NCI-H226 (cell line): ENCODE data around the gene NGRN.
"Not testable (repeated sequence)": the region's sequence is repeated elsewhere in the genome, so short reads cannot be mapped to it uniquely, and the experiment has no call there.

Experiments used
- DNase-seq: peaks from one replicate; pipeline ENCODE4 v3.0.0-alpha.2; 2015

NGRN gene

DNA sequence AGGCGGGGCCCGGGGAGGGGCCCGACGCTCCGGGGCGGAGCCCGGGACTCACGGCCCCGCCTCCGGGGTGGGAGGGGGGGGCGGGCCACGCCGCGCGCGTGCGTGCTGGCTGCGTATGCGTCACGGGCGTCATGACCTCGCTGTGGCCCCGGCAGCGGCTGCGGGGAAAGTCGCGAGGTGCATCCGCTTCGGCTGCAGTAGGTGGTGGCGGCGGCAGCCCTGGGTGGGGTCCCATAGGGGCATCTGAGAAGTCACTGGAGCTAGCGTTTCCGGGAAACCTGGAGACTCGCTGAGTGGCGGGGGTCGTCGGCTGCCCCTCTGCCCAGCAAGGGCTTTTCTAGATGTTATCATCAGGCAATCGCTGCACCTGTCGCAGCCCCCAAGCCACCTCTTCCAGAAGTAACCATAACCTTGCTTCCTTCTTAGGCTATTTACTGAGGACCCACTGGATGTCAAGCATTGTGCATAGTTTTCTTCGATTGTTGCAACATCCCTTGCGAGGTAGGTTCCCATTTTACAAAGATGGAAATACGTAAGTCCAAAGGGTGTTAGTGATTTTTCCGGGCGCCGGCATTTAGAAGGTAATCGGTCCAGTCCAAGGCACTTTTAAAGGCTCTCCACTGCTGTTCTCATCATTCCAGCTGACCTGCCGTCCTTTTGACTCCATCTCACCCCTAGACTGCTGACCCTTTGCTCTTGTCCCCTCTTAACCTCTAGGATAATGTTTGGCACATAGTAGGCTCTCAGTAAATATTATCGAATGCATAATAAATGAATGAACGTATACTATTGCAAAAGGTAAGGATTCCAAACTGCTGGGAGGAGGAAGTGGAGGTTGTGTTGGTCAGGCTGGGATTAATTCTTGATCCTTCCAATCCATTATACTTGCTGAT, 31.1 kb upstream of the NGRN start, which contains the start of gene GDPGP1:
GDPGP1 (plus strand) TSS at position 114 of the 893 bp plus-strand sequence. CDS start 6,700 bp downstream, outside the sequence.
- peak; percentile 15 for DNase-seq

DNA sequence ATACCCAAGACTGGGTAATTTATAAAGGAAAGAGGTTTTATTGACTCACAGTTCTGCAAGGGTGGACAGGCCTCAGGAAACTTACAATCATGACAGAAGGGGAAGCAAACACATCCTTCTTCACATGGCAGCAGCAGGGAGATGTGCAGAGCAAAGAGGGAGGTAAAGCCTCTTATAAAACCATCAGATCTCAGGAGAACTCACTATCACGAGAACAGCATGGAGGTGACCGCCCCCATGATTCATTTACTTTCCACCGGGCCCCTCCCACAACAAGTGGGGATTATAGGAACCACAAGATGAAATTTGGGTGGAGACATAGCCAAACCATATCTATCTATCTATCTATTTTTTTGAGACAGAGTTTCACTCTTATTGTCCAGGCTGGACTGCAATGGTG, 26.1 kb upstream of the NGRN start:
- DNase-seq, result no peak

DNA sequence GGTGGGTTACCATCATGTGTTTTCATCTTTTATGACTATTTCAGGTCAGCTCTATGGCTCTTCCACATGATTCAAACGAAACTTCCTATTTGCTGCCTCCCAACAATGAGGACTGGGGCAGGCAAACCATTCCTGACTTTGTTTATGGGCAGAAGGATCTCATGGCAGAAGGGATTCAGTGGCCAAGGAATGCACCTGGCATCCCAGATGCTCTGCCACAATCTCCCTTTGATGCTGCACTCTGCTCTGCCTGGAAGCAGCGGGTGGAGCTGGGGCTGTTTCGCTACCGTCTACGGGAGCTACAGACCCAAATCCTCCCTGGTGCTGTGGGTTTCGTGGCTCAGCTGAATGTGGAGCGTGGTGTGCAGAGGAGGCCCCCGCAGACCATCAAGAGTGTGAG, 24.6 kb upstream of the NGRN start:
- DNase-seq, result no peak

DNA sequence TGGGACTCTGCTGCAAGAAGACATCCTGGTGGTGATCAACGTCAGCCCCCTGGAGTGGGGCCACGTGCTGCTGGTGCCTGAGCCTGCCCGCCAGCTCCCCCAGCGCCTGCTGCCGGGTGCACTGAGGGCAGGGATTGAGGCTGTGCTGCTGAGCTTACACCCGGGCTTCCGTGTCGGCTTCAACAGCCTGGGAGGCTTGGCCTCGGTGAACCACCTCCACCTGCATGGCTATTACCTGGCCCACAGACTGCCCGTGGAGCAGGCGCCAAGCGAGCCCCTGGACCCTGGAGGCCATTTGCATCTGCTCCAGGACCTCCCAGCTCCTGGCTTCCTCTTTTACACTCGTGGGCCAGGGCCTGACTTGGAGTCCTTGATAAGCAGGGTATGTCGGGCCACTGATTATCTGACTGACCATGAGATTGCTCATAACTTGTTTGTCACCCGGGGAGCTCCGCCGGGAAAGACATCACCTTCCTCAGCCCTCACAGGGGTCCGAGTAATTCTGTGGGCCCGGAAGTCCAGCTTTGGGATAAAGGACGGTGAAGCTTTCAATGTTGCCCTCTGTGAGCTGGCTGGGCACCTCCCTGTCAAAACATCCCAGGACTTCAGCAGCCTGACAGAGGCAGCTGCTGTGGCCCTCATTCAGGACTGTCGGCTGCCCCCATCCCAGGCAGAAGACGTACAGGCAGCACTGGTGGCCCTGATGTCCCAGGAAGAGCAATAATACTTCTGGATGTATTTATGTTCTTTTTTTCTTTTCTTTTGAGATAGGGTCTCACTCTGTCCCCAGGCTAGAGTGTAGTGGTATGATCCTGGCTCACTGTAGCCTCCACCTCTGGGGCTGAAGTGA, 23.9 kb upstream of the NGRN start:
- peak; percentile 0 for DNase-seq

- no peak for DNase-seq
Measured at GRCh38 chr15:90243943-90244639, 21.4 kb upstream of the NGRN start.

DNA sequence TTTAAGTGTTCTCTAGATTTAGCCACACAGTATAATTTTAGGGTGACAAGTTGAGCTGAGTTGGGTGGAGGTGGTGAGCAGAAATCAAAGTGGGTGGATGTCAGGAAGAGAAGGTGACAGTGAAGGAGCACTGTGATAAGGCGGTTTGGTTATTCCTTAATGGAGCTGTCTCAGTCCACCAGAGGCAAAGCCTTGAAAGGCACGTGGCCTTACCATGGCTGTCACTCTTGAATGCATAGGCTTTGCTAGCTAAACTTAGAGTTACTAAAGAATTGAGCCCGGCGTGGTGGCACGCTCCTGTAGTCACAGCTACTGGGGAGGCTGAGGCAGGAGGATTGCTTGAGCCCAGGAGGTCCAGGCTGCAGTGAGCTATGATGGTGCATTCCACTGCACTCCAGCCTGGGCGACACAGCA, 16.7 kb upstream of the NGRN start:
- no peak for DNase-seq

- DNase-seq, result peak; percentile 85
Measured at GRCh38 chr15:90249203-90249863, 16.1 kb upstream of the NGRN start, which contains the start of gene TTLL13. TSS of gene TTLL13 (plus strand) at chr15:90249556. CDS start at chr15:90250631, 1,075 bp downstream.

DNA sequence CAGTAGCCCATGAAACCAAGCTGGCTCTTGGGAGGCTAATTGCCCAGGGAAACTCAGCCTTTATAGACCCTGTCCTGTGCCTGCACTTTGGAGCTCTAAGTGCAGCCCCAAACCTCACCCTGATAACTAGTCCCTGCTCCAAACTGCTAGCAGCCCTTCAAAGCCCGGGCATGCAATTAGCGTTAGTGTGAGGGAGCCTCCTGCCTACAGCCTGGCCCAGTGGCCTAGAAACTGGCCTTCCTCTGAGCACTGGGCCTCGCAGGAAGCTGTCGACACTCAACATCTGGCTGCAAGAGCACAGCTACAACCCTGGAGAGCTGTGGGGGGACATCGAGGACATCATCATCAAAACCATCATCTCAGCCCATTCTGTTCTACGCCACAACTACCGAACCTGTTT, 7.7 kb upstream of the NGRN start:
- DNase-seq, result no peak

DNA sequence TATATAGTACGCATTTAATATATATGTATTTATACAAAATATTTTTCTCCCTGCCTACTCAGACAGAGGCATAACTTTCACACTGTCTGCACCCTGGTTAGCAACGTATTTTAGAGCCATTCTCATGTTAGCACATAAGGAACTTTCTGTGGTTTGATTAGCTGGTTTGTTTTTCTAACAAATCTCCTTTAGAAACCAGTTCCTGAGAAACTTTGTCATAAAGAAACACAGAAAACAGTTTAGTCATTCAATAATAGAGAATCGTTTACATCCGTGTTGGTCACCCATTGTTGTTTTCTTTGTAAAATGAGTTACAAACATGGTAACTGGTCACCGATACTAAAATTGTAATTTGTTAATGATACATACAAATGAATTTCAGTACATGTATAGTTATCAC, 5.9 kb upstream of the NGRN start:
- no peak for DNase-seq

GRCh38 chr15:90260731-90261130, 4.7 kb upstream of the NGRN start:
- not testable (repeated sequence) for DNase-seq

DNA sequence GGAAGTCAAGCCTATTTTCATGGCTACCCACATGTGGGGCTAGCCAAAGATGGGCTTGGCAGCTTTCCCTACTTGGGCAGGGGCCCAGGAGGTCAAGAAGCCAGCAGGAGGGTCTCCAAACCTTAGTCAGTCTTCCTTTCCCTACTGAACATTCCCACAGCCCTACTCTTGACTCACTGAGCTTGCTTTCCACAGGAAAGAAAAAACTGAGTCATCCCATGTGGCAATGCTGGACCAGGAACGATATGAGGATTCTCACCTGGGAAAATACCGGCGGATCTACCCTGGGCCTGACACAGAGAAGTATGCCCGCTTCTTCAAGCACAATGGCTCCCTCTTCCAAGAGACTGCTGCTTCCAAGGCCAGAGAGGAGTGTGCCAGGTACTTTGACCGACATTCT, 3.7 kb upstream of the NGRN start:
- peak; percentile 92 for DNase-seq

GRCh38 chr15:90262426-90262825, 3.0 kb upstream of the NGRN start:
- peak; percentile 69 for DNase-seq

DNA sequence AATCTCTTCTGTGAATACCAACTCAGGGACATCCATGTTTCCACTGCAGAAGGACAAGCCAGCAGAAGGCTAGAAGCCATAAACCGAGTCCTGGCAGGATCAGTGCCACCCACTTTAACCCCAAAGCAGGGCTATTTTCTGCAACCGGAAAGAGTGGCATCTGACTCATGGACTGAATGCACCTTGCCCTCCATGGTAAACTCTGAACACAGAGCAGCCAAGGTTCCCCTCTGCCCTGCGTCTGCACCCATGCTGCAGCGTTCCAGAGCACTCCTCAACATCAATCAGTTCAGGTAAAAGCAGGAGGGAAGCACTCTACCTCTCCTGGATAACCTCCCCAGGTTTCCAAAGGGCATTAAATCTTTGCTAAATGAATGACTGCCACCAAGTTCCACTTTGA, 801 bp upstream of the NGRN start:
- no peak for DNase-seq

GRCh38 chr15:90266061-90266431, 574 bp downstream of the NGRN start:
- peak; percentile 66 for DNase-seq

DNA sequence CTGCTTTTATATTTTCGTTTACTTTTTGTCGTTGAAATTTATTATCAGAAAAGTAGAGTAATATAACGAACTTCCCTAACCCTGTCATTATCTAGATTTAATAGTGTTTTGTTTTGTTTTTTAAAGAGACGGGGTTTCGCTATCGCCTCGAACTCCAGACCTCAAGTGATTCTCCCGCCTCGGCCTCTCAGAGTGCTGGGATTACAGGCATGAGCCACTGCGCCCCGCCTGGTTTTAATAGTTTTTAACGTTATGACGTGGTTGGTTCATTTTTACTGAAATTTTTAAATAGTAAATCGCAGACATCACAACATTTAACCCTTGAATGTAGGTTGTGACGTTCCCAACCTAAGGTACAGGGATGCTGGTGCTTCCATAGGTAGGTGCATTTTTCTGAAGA, 1.0 kb downstream of the NGRN start:
- DNase-seq, result no peak

DNA sequence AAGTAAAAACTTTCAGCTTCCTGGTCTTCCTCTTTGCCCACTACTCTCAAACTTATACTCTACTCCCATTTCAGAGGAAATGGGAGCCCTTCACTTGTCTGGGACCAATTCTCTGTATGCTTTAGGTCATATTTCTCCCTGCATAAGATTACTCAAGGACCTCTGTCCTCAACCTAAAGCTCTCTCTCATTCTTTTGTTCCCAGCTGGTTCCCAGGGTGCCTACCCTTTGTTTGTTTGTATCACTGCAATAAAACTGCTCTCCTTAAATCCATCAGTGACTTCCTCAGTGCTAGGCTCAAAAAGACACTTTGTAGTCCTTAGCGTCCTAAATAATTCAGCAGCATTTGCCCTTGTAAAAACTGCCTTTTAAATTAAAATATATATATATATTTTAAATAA, 2.9 kb downstream of the NGRN start:
- DNase-seq, result no peak

GRCh38 chr15:90270502-90271150, 5.2 kb downstream of the NGRN start:
- no peak for DNase-seq

- DNase-seq, result no peak
Measured at GRCh38 chr15:90271459-90272166, 6.1 kb downstream of the NGRN start.

GRCh38 chr15:90278467-90278866, 13.0 kb downstream of the NGRN start:
- DNase-seq, result not testable (repeated sequence)

GRCh38 chr15:90280743-90281142, 15.3 kb downstream of the NGRN start:
- DNase-seq, result not testable (repeated sequence)

- DNase-seq, result not testable (repeated sequence)
Measured at GRCh38 chr15:90281637-90282036, 16.2 kb downstream of the NGRN start.
